Transverse colon (tissue), 4 donors: ENCODE results near the gene MOV10L1. TPM values are rescaled to one million over a fixed set of nuclear protein-coding genes. Genes with fewer than 3 reads are reported as not detected.

Experiments used
- DNase-seq: peaks from one replicate; pipeline ENCODE4 v3.0.0-alpha.2; 2019
- H3K27ac ChIP-seq, 4 donors: fragments of 200-600 bp; sonication (generic); 2 replicates each; pipeline ENCODE4 v1.5.1; 2016 to 2018; ENCODE audit warnings: inconsistent platforms in 4 of 4
- H3K27me3 ChIP-seq: fragments of 200-600 bp; sonication (generic); 2 replicates; pipeline ENCODE4 v1.5.1; 2017; ENCODE audit warnings: inconsistent platforms
- H3K36me3 ChIP-seq, 4 donors: fragments of 200-600 bp; sonication (generic); 2 replicates each; pipeline ENCODE4 v1.5.1; 2017 to 2019; ENCODE audit warnings: inconsistent platforms in 4 of 4
- H3K4me1 ChIP-seq, 4 donors: fragments of 200-600 bp; sonication (generic); 2 replicates each; pipeline ENCODE4 v1.5.1; 2017 to 2020; ENCODE audit warnings: inconsistent platforms in 4 of 4
- H3K4me3 ChIP-seq, 4 donors: fragments of 200-600 bp; sonication (generic); 1 replicate in 1 of 4; 2 replicates in 3 of 4; pipeline versions ENCODE4 v1.5.1 to v1.6.1; 2017 to 2019; ENCODE audit warnings: inconsistent platforms in 4 of 4
- H3K9me3 ChIP-seq, 2 donors: fragments of 200-600 bp; sonication (generic); 2 replicates each; pipeline ENCODE4 v1.5.1; 2017 to 2019; ENCODE audit warnings: inconsistent platforms in 2 of 2
- CTCF ChIP-seq, 5 experiments: fragments of 200-600 bp in 3 of 5; fragments of 450-650 bp in 2 of 5; sonication (generic) in 3 of 5; IDR thresholded peaks; 1 replicate in 2 of 5; 2 replicates in 3 of 5; pipeline ENCODE4 v1.5.1; 2016 to 2017; ENCODE audit warnings: antibody characterized with exemption in 5 of 5, inconsistent platforms in 3 of 5, mild to moderate bottlenecking in 2 of 5, moderate library complexity in 1 of 5
- EP300 ChIP-seq: sonication (generic); formaldehyde crosslinking; IDR thresholded peaks from one replicate; pipeline ENCODE4 v1.6.1; 2017; ENCODE audit warnings: antibody characterized with exemption, low read depth
- POLR2A ChIP-seq: fragments of 450-650 bp; IDR thresholded peaks from one replicate; pipeline ENCODE4 v1.6.1; 2016; ENCODE audit warnings: antibody characterized with exemption, mild to moderate bottlenecking, moderate library complexity
- POLR2AphosphoS5 ChIP-seq, 3 donors: sonication (generic); formaldehyde crosslinking; IDR thresholded peaks; one replicate each; pipeline ENCODE4 v1.6.1; 2016; ENCODE audit warnings: antibody characterized with exemption in 3 of 3
- WGBS, 2 donors: methylation state at CpG; one replicate each; pipeline ENCODE4 v1.1.5; 2018; ENCODE audit warnings: low coverage in 1 of 2; 5-methylcytosine and 5-hydroxymethylcytosine counted together
- in situ Hi-C, 4 donors: fragments of 200-750 bp; cut with MboI; loops; one replicate each; pipeline versions ENCODE4 v1.15.0 to v1.15.1; 2017; ENCODE audit warnings: low sequenced_read_pairs in 3 of 4, low pct_ligation_motif_present in 1 of 4, low pct_unique_long_range_greater_than_20kb in 1 of 4
- intact Hi-C: fragments of 100-400 bp; cut with DNase I; formaldehyde crosslinking; loops from one replicate; pipeline ENCODE4 v1.15.1; 2023; ENCODE audit warnings: low total_unique reads
- total RNA-seq, 4 donors: library from RNA; depleted of rRNA; stranded (reverse); fragments of >200 nt; gene quantifications; one replicate each; pipeline ENCODE4 v1.1.0, GENCODE V29; 2016

MOV10L1 gene
- total RNA-seq, 4 donors from 2014 or later = 0.20 to 0.48 (median 0.41) TPM; not detected in 1

GRCh38 chr22:50138988-50139387, 49.2 kb downstream of the MOV10L1 start:
- H3K27me3 ChIP-seq = peaks cover 34% of the 10 kb centered on the region
- H3K27ac ChIP-seq = no peak overlapping the region
- TF ChIP-seq CTCF (IDR thresholded peaks at IDR 0.05) (no peak), POLR2AphosphoS5 (IDR thresholded peaks at IDR 0.05) (no peak), POLR2A (no peak), EP300 (no peak)
- in situ Hi-C loops = no loop called here
- no peak overlapping the region for H3K4me3 ChIP-seq
- H3K36me3 ChIP-seq = no peaks in the 10 kb centered on the region
- intact Hi-C loops = no loop called here
- H3K9me3 ChIP-seq = no peaks in the 10 kb centered on the region
- WGBS, 2 donors = 82 to 91% methylated on average over 9 of the region's 9 CpGs
- no peaks in the 10 kb centered on the region for H3K4me1 ChIP-seq
- no peak for DNase-seq

- TF ChIP-seq EP300 (no peak), CTCF (IDR thresholded peaks at IDR 0.05) (no peak), POLR2A (no peak), POLR2AphosphoS5 (IDR thresholded peaks at IDR 0.05) (no peak)
- DNase-seq = no peak
- Histone ChIP-seq H3K4me1 (no peaks in the 10 kb centered on the region), H3K9me3 (no peaks in the 10 kb centered on the region), H3K36me3 (no peaks in the 10 kb centered on the region), H3K27ac (no peak overlapping the region), H3K4me3 (no peak overlapping the region), H3K27me3 (peaks cover 38% of the 10 kb centered on the region)
- intact Hi-C loops (no loop called here), in situ Hi-C loops (loop anchor here in 2 of 4 donors (10.0 kb wide), 2 partner anchors 65 to 75 kb away; partner anchors contain the start of gene SELENOO (in 1 of the 2))
- 55 to 80% methylated on average over 2 to 15 of the region's 15 CpGs for WGBS, 2 donors
These were observed 50.1 kb downstream of the MOV10L1 start for GRCh38 chr22:50139843-50140415.

DNA sequence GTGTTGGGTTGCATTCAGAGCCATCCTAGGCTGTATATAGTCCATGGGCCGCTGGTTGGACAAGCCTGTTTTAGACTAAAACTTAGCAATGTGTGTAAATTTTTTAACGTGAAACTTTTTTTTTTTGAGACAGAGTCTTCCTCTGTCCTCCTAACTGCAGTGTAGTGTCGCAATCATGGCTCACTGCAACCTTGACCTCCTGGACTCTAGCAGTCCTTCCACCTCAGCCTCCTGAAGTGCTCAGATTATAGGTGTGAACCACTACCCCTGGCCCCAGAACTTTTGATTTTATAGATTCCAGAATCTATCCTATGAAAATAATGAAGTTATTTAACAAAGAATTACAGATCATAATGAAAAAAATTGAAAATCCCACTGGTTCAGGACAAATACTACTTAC, 50.8 kb downstream of the MOV10L1 start:
- no peak for TF ChIP-seq CTCF (IDR thresholded peaks at IDR 0.05)
- no peak for TF ChIP-seq POLR2A
- TF ChIP-seq EP300 = no peak
- TF ChIP-seq POLR2AphosphoS5 (IDR thresholded peaks at IDR 0.05) = no peak
- Histone ChIP-seq H3K27ac (no peak overlapping the region), H3K27me3 (peaks cover 42% of the 10 kb centered on the region), H3K9me3 (no peaks in the 10 kb centered on the region), H3K4me1 (no peaks in the 10 kb centered on the region), H3K36me3 (no peaks in the 10 kb centered on the region), H3K4me3 (no peak overlapping the region)
- DNase-seq = no peak
- WGBS, 2 donors = 41 to 51% methylated on average over 3 of the region's 3 CpGs
- in situ Hi-C loops = loop anchor here in 2 of 4 donors (10.0 kb wide), 2 partner anchors 64 to 74 kb away; partner anchors contain the start of gene SELENOO (in 1 of the 2)
- intact Hi-C loops = no loop called here

DNA sequence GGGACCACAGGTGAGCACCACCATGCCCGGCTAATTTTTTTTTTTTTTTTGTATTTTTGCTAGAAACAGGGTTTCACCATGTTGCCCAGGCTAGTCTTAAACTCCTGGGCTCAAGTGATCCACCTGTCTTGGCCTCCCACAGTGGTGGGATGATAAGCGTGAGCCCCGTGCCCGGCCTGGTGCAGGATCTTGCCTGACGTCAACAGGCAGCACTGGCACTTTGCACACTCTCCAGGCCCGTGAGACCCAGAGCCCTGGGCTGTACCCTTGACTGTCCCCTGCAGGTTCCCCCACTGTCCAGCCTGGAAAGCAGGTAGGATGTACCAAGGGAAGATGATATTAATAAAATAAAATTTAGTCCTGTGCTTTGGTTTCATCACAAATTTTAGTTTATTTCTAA, 51.7 kb downstream of the MOV10L1 start:
- Histone ChIP-seq H3K4me1 (no peaks in the 10 kb centered on the region), H3K27me3 (peaks cover 45% of the 10 kb centered on the region), H3K9me3 (no peaks in the 10 kb centered on the region), H3K27ac (no peak overlapping the region), H3K4me3 (no peak overlapping the region), H3K36me3 (no peaks in the 10 kb centered on the region)
- in situ Hi-C loops = loop anchor here in 2 of 4 donors (10.0 kb wide), 2 partner anchors 63 to 73 kb away; partner anchors contain the start of gene SELENOO (in 1 of the 2)
- no peak for DNase-seq
- intact Hi-C loops = no loop called here
- 85% methylated on average over 6 of the region's 6 CpGs; no CpG with 5 or more reads in 1 of the 2 donors for WGBS, 2 donors
- TF ChIP-seq EP300 (no peak), POLR2AphosphoS5 (IDR thresholded peaks at IDR 0.05) (no peak), POLR2A (no peak), CTCF (IDR thresholded peaks at IDR 0.05) (no peak)
